K562 (cell line): Measurements from ENCODE around the gene SLC1A2. TPM values are rescaled to one million over a fixed set of nuclear protein-coding genes. Genes with fewer than 3 reads are reported as not detected.

ENCODE experiments used
- ATAC-seq: fragments of 200-7000 bp; cut with Tn5 transposase; 3 replicates; pipeline ENCODE4 v1.9.1; 2020; ENCODE audit warnings: moderate library complexity
- BruUV-seq: library from RNA; stranded (reverse); fragments of 400-500 nt; replicated peaks from 2 replicates; lab custom pipeline; 2021; lab: Mats Ljungman, UMichigan
- CTCF ChIA-PET: fragments of 300-600 bp; formaldehyde crosslinking; extraction: SDS; loops from one replicate; lab custom pipeline; 2021; ENCODE audit warnings: low intra/inter-chr PET ratio; lab: Yijun Ruan, JAX
- POLR2A ChIA-PET: fragments of 300-600, 350-650 bp; sonication (Branson Sonifier 250); formaldehyde crosslinking; extraction: SDS; loops from one replicate; lab custom pipeline; 2021; ENCODE audit warnings: antibody characterized with exemption, inconsistent platforms; lab: Yijun Ruan, JAX
- DNase-seq, 4 experiments: peaks; one replicate each; pipeline versions ENCODE4 v3.0.0 to v3.0.0-alpha.2; 2011 to 2018; ENCODE audit warnings: low spot score in 3 of 4, mixed read lengths in 3 of 4; ENCODE audit errors: extremely low read depth in 1 of 4
- FAIRE-seq: peaks from 2 replicates; lab custom pipeline; 2011; peaks lifted over from hg19 to GRCh38; lab: Jason Lieb, UNC
- H2AFZ ChIP-seq: 2 replicates; pipeline ENCODE4 v1.6.0; 2011; ENCODE audit warnings: low read depth, low read length, control low read depth, inconsistent platforms
- H3K27ac ChIP-seq: fragments of 200-600 bp; 3 replicates; pipeline ENCODE4 v1.8.0; 2011; ENCODE audit warnings: low read depth, mild to moderate bottlenecking, control low read depth, inconsistent platforms, low read length, moderate library complexity, mixed read lengths; ENCODE audit errors: extremely low read depth
- H3K27me3 ChIP-seq, 2 experiments: fragments of 300-600 bp in 1 of 2; 2 replicates in 1 of 2; 3 replicates in 1 of 2; pipeline versions ENCODE4 v1.6.0 to v1.8.0; 2011; ENCODE audit warnings: inconsistent platforms in 2 of 2, low read length in 2 of 2, mild to moderate bottlenecking in 1 of 2, mixed read lengths in 1 of 2, moderate library complexity in 1 of 2; ENCODE audit not compliant: control insufficient read depth in 2 of 2, insufficient read depth in 2 of 2
- H3K36me3 ChIP-seq: fragments of 300-600 bp; 3 replicates; pipeline ENCODE4 v1.8.0; 2011; ENCODE audit warnings: mild to moderate bottlenecking, low read length, inconsistent platforms; ENCODE audit not compliant: control insufficient read depth, insufficient read depth
- H3K4me1 ChIP-seq, 2 experiments: fragments of 200-600 bp in 1 of 2; replicated peaks in 1 of 2; 2 replicates in 1 of 2; 3 replicates in 1 of 2; pipeline versions ENCODE4 v1.5.1 to v1.8.0; 2011; ENCODE audit warnings: inconsistent platforms in 2 of 2, low read length in 2 of 2, mild to moderate bottlenecking in 1 of 2, mixed read lengths in 1 of 2, moderate library complexity in 1 of 2; ENCODE audit not compliant: control insufficient read depth in 2 of 2, insufficient read depth in 2 of 2
- H3K4me2 ChIP-seq: 2 replicates; pipeline ENCODE4 v1.6.1; 2011; ENCODE audit warnings: low read length, control low read depth, inconsistent platforms, mixed read lengths; ENCODE audit not compliant: insufficient read depth
- H3K4me3 ChIP-seq: fragments of 200-600 bp; sonication (generic), shearing (Covaris generic); 2 replicates; pipeline ENCODE4 v1.5.1; 2016; ENCODE audit warnings: control low read depth, inconsistent platforms
- H3K79me2 ChIP-seq: fragments of 200-600 bp; 3 replicates; pipeline ENCODE4 v1.8.0; 2011; ENCODE audit warnings: low read length, inconsistent platforms; ENCODE audit not compliant: control insufficient read depth, insufficient read depth
- H3K9ac ChIP-seq, 2 experiments: 2 replicates each; pipeline versions ENCODE4 v1.6.0 to v1.6.1; 2011; ENCODE audit warnings: low read depth in 2 of 2, low read length in 2 of 2, control low read depth in 1 of 2, inconsistent platforms in 1 of 2, mild to moderate bottlenecking in 1 of 2, mixed read lengths in 1 of 2; ENCODE audit not compliant: insufficient read depth in 1 of 2
- H3K9me1 ChIP-seq: one replicate; pipeline ENCODE4 v1.6.0; 2011; ENCODE audit warnings: inconsistent platforms, mild to moderate bottlenecking, low read length, moderate library complexity; ENCODE audit not compliant: control insufficient read depth, insufficient read depth
- H3K9me3 ChIP-seq: replicated peaks from 2 replicates; pipeline ENCODE4 v1.5.1; 2011; ENCODE audit warnings: low read depth, low read length, inconsistent platforms; ENCODE audit not compliant: control insufficient read depth, insufficient read depth
- H4K20me1 ChIP-seq: replicated peaks from 2 replicates; pipeline ENCODE4 v1.6.1; 2011; ENCODE audit warnings: low read length, inconsistent platforms, mixed read lengths; ENCODE audit not compliant: control insufficient read depth, insufficient read depth
- BACH1 ChIP-seq: fragments of 200-800 bp; sonication (Bioruptor generic); IDR thresholded peaks from 2 replicates; pipeline ENCODE4 v1.6.1; 2016; ENCODE audit warnings: missing genetic modification characterization, missing compliant biosample characterization
- BDP1 ChIP-seq: IDR thresholded peaks from 3 replicates; pipeline ENCODE4 v1.6.1; 2011; ENCODE audit not compliant: insufficient read length, insufficient read depth
- CBX8 ChIP-seq: fragments of 200-600 bp; sonication (generic); IDR thresholded peaks from 2 replicates; pipeline ENCODE4 v1.6.1; 2012; ENCODE audit warnings: borderline replicate concordance, mixed run types, low read depth, mild to moderate bottlenecking, moderate library complexity, mixed read lengths, low read length, control low read depth, inconsistent platforms; ENCODE audit not compliant: poor library complexity, severe bottlenecking; ENCODE audit errors: extremely low read depth
- CREB3L1 ChIP-seq: fragments of 450-650 bp; IDR thresholded peaks from 2 replicates; pipeline ENCODE4 v1.6.1; 2014; ENCODE audit warnings: low read depth, mild to moderate bottlenecking, moderate library complexity, borderline replicate concordance
- DEAF1 ChIP-seq: fragments of 450-650 bp; formaldehyde crosslinking; IDR thresholded peaks from 2 replicates; pipeline ENCODE4 v1.4.0; 2020; ENCODE audit warnings: mild to moderate bottlenecking, moderate library complexity
- GTF2F1 ChIP-seq: IDR thresholded peaks from 2 replicates; pipeline ENCODE4 v1.6.1; 2011; ENCODE audit warnings: low read depth, low read length, improper control_type of control experiment
- HNRNPLL ChIP-seq: fragments of 200-400 bp; formaldehyde crosslinking; IDR thresholded peaks from 2 replicates; pipeline ENCODE4 v1.6.1; 2017; ENCODE audit warnings: low read length, low read depth, mild to moderate bottlenecking; ENCODE audit not compliant: poor library complexity, severe bottlenecking
- MAFG ChIP-seq: fragments of 450-650 bp; conservative IDR thresholded peaks from 2 replicates; pipeline ENCODE4 v1.6.1; 2016; ENCODE audit warnings: missing genetic modification characterization, missing compliant biosample characterization
- MXI1 ChIP-seq: IDR thresholded peaks from 2 replicates; pipeline ENCODE4 v1.6.1; 2011; ENCODE audit warnings: low read depth, mild to moderate bottlenecking, improper control_type of control experiment, low read length
- POLR3G ChIP-seq: IDR thresholded peaks from 2 replicates; pipeline ENCODE4 v1.6.1; 2011; ENCODE audit not compliant: insufficient read length, insufficient replicate concordance; ENCODE audit errors: extremely low read depth
- PRMT5 ChIP-seq: sonication (generic); formaldehyde crosslinking; IDR thresholded peaks from 2 replicates; pipeline ENCODE4 v1.5.0; 2020; ENCODE audit warnings: missing genetic modification reagents
- PURB ChIP-seq: sonication (generic); formaldehyde crosslinking; IDR thresholded peaks from 2 replicates; pipeline ENCODE4 v1.9.0; 2021; ENCODE audit warnings: low read depth, mild to moderate bottlenecking, missing genetic modification reagents
- RFX5 ChIP-seq: IDR thresholded peaks from 2 replicates; pipeline ENCODE4 v1.6.1; 2011; ENCODE audit warnings: low read depth, mild to moderate bottlenecking, improper control_type of control experiment, low read length
- RFX7 ChIP-seq: fragments of 250-450 bp; sonication (Bioruptor Pico); IDR thresholded peaks from 2 replicates; pipeline ENCODE4 v1.5.1; 2021; ENCODE audit warnings: mild to moderate bottlenecking
- TEAD2 ChIP-seq: fragments of 450-650 bp; IDR thresholded peaks from 2 replicates; pipeline ENCODE4 v1.6.1; 2016; ENCODE audit warnings: missing genetic modification characterization, control low read depth, missing compliant biosample characterization
- TOE1 ChIP-seq, 2 experiments: fragments of 450-650 bp in 1 of 2; sonication (generic) in 1 of 2; formaldehyde crosslinking in 1 of 2; IDR thresholded peaks; 2 replicates each; pipeline versions ENCODE4 v1.7.1 to v1.8.0; 2016 to 2022; ENCODE audit warnings: borderline replicate concordance in 2 of 2, mild to moderate bottlenecking in 2 of 2, antibody characterized with exemption in 1 of 2, inconsistent platforms in 1 of 2, low read depth in 1 of 2, missing genetic modification reagents in 1 of 2, moderate library complexity in 1 of 2
- ZNF134 ChIP-seq: fragments of 250-450 bp; sonication (Bioruptor Pico); conservative IDR thresholded peaks from 2 replicates; pipeline ENCODE4 v1.4.0; 2020
- ZNF354B ChIP-seq: fragments of 250-450 bp; sonication (Bioruptor Pico); IDR thresholded peaks from 2 replicates; pipeline ENCODE4 v1.4.0; 2020
- ZNF511 ChIP-seq: sonication (generic); formaldehyde crosslinking; IDR thresholded peaks from 2 replicates; pipeline ENCODE4 v1.8.0; 2022; ENCODE audit warnings: mild to moderate bottlenecking, missing genetic modification reagents
- WGBS: fragments of 100-300 bp; shearing (Covaris generic); methylation state at CpG from one replicate; pipeline ENCODE4 v1.1.6; 2016; ENCODE audit warnings: low coverage, mixed read lengths; ENCODE audit not compliant: insufficient coverage; ENCODE audit errors: missing lambda C conversion rate; 5-methylcytosine and 5-hydroxymethylcytosine counted together
- in situ Hi-C: fragments of 300-500 bp; cut with MboI; formaldehyde crosslinking; loops from 4 replicates; pipeline ENCODE4 v1.15.0; 2018; ENCODE audit warnings: inconsistent platforms, mixed read lengths
- intact Hi-C: fragments of 100-400 bp; cut with micrococcal nuclease; formaldehyde crosslinking; loops from 2 replicates; pipeline ENCODE4 v1.14.2; 2022
- polyA plus RNA-seq, 8 experiments: library from polyadenylated mRNA; depleted of rRNA in 4 of 8; stranded (reverse) in 5 of 8; unstranded in 3 of 8; fragments of >200 nt; fragmentation: Nextera tagmentation in 2 of 8; fragmentation: Illumina TruSeq in 1 of 8; extraction: Ambion mirVana in 2 of 8; extraction: Trizol in 1 of 8; gene quantifications; 2 replicates each; pipeline versions ENCODE4 v1.2.1 to v1.2.3, GENCODE V29; 2011 to 2014; ENCODE audit warnings: inconsistent platforms in 1 of 8, missing spikeins in 1 of 8
- total RNA-seq, 7 experiments: library from RNA; depleted of rRNA in 6 of 7; stranded (reverse); fragments of >200 nt in 6 of 7; fragmentation: Illumina TruSeq in 2 of 7; extraction: Trizol in 2 of 7; gene quantifications; 2 replicates each; pipeline versions ENCODE4 v1.2.1 to v1.2.3, GENCODE V29; 2011 to 2021; ENCODE audit warnings: low replicate concordance in 1 of 7

Gene SLC1A2
- total and polyA plus RNA-seq, 9 of the 15 experiments (the other 6 are each of a cell fraction or from before 2014, with no cell fraction given): 0.03 to 0.07 (median 0.04) TPM; not detected in 5

- TF ChIP-seq DEAF1 (CRISPR knock-in tag): no peak
Measured at GRCh38 chr11:35271031-35271430, 148.3 kb downstream of the SLC1A2 start (continued).

- Histone ChIP-seq H4K20me1 (no peaks in the 10 kb centered on the region), H3K4me1 (no peaks in the 10 kb centered on the region), H3K4me3 (no peak overlapping the region), H3K79me2 (no peaks in the 10 kb centered on the region), H3K9me3 (no peaks in the 10 kb centered on the region), H3K27me3 (peaks cover 0 to 4% of the 10 kb centered on the region in 2 experiments; a peak in 1 of 5 replicates), H3K9me1 (no peaks in the 10 kb centered on the region), H3K9ac (no peak overlapping the region), H3K4me2 (no peak overlapping the region), H3K36me3 (no peaks in the 10 kb centered on the region), H3K27ac (no peak overlapping the region), H2AFZ (no peak overlapping the region)
- ATAC-seq: no peak
- WGBS: 7% methylated on average over 1 of the region's 1 CpG
- POLR2A ChIA-PET: no interaction called here
- CTCF ChIA-PET: no interaction called here
- BruUV-seq: no TSS peak
- in situ Hi-C loops: no loop called here
- no peak for FAIRE-seq
- intact Hi-C loops: no loop called here
- no peak for DNase-seq
- no peak for TF ChIP-seq CBX8
- no peak for TF ChIP-seq BACH1
- no peak for TF ChIP-seq MAFG (tag)
- TF ChIP-seq GTF2F1: no peak
- TF ChIP-seq BDP1: no peak
- TF ChIP-seq CREB3L1: no peak
- TF ChIP-seq POLR3G: no peak
- TF ChIP-seq RFX7 (CRISPR knock-in tag): no peak
- no peak for TF ChIP-seq TEAD2 (tag)
- no peak for TF ChIP-seq RFX5
- no peak for TF ChIP-seq MXI1
- no peak for TF ChIP-seq ZNF134 (CRISPR knock-in tag)
- no peak for TF ChIP-seq HNRNPLL
- no peak for TF ChIP-seq PRMT5 (CRISPR knock-in tag)
- TF ChIP-seq ZNF511: no peak
- TF ChIP-seq TOE1 (IDR thresholded peaks at IDR 0.05; ENCODE audit: borderline replicate concordance): no peak
- no peak for TF ChIP-seq TOE1 (CRISPR knock-in tag; IDR thresholded peaks at IDR 0.05; ENCODE audit: borderline replicate concordance, low read depth)
- TF ChIP-seq ZNF354B (CRISPR knock-in tag): no peak
- TF ChIP-seq PURB (CRISPR knock-in tag): no peak
Measured at GRCh38 chr11:35270342-35270741, 149.0 kb downstream of the SLC1A2 start.
